Trophoblast cell (in vitro differentiated cells and primary cell): ENCODE measurements around the gene CHCHD6.

Source experiments
- DNase-seq, 2 donors: peaks; one replicate each; pipeline ENCODE4 v3.0.0-alpha.2; 2016
- H2AFZ ChIP-seq: 2 replicates; pipeline ENCODE4 v1.6.1; 2013; ENCODE audit warnings: low read length, moderate library complexity, mild to moderate bottlenecking; ENCODE audit not compliant: insufficient read depth, poor library complexity
- H2AK5ac ChIP-seq: 2 replicates; pipeline ENCODE4 v1.6.1; 2013; ENCODE audit warnings: mild to moderate bottlenecking, low read length
- H2BK120ac ChIP-seq: 2 replicates; pipeline ENCODE4 v1.6.1; 2013; ENCODE audit warnings: low read length, mild to moderate bottlenecking, moderate library complexity; ENCODE audit not compliant: insufficient read depth, poor library complexity
- H2BK12ac ChIP-seq: 2 replicates; pipeline ENCODE4 v1.6.1; 2013; ENCODE audit warnings: mild to moderate bottlenecking, low read length, moderate library complexity
- H2BK5ac ChIP-seq: 2 replicates; pipeline ENCODE4 v1.6.1; 2013; ENCODE audit warnings: low read length, low read depth, moderate library complexity, mild to moderate bottlenecking; ENCODE audit not compliant: poor library complexity
- H3K14ac ChIP-seq: 2 replicates; pipeline ENCODE4 v1.6.1; 2013; ENCODE audit warnings: mild to moderate bottlenecking, low read length
- H3K18ac ChIP-seq: 2 replicates; pipeline ENCODE4 v1.6.1; 2013; ENCODE audit warnings: mild to moderate bottlenecking, low read length
- H3K23ac ChIP-seq: 2 replicates; pipeline ENCODE4 v1.6.1; 2013; ENCODE audit warnings: low read length
- H3K27ac ChIP-seq: 2 replicates; pipeline ENCODE4 v1.5.1; 2013; ENCODE audit warnings: low read depth, mild to moderate bottlenecking, inconsistent platforms, low read length, moderate library complexity
- H3K27me3 ChIP-seq: 2 replicates; pipeline ENCODE4 v1.6.1; 2013; ENCODE audit warnings: inconsistent platforms, mild to moderate bottlenecking, low read length, moderate library complexity; ENCODE audit not compliant: insufficient read depth
- H3K36me3 ChIP-seq, 2 experiments: 1 replicate in 1 of 2; 2 replicates in 1 of 2; pipeline ENCODE4 v1.6.1; 2013; ENCODE audit warnings: low read length in 2 of 2, mild to moderate bottlenecking in 2 of 2, moderate library complexity in 1 of 2; ENCODE audit not compliant: insufficient read depth in 2 of 2, control insufficient read depth in 1 of 2
- H3K4ac ChIP-seq: 2 replicates; pipeline ENCODE4 v1.6.1; 2013; ENCODE audit warnings: low read depth, mild to moderate bottlenecking, low read length, moderate library complexity
- H3K4me1 ChIP-seq, 2 experiments: 1 replicate in 1 of 2; 2 replicates in 1 of 2; pipeline ENCODE4 v1.6.1; 2013; ENCODE audit warnings: low read length in 2 of 2, mild to moderate bottlenecking in 2 of 2, moderate library complexity in 1 of 2; ENCODE audit not compliant: insufficient read depth in 2 of 2, control insufficient read depth in 1 of 2
- H3K4me2 ChIP-seq: 2 replicates; pipeline ENCODE4 v1.6.1; 2013; ENCODE audit warnings: inconsistent platforms, mild to moderate bottlenecking, low read length, moderate library complexity
- H3K4me3 ChIP-seq: 2 replicates; pipeline ENCODE4 v1.5.1; 2013; ENCODE audit warnings: mild to moderate bottlenecking, low read depth, low read length, inconsistent platforms
- H3K79me1 ChIP-seq: one replicate; pipeline ENCODE4 v1.6.1; 2013; ENCODE audit warnings: low read length
- H3K79me2 ChIP-seq: 2 replicates; pipeline ENCODE4 v1.6.1; 2013; ENCODE audit warnings: low read length, mild to moderate bottlenecking; ENCODE audit not compliant: control insufficient read depth, insufficient read depth, poor library complexity
- H3K9ac ChIP-seq: 2 replicates; pipeline ENCODE4 v1.6.1; 2013; ENCODE audit warnings: mild to moderate bottlenecking, low read length
- H3K9me3 ChIP-seq: 2 replicates; pipeline ENCODE4 v1.6.1; 2013; ENCODE audit warnings: low read depth, mild to moderate bottlenecking, control low read depth, inconsistent platforms, low read length; ENCODE audit not compliant: insufficient read depth
- H4K12ac ChIP-seq: 2 replicates; pipeline ENCODE4 v1.6.1; 2013; ENCODE audit warnings: low read depth, mild to moderate bottlenecking, low read length, moderate library complexity
- H4K8ac ChIP-seq: 2 replicates; pipeline ENCODE4 v1.6.1; 2013; ENCODE audit warnings: low read depth, mild to moderate bottlenecking, low read length, moderate library complexity
- H4K91ac ChIP-seq: one replicate; pipeline ENCODE4 v1.6.1; 2013; ENCODE audit warnings: low read depth, mild to moderate bottlenecking, low read length, moderate library complexity
- WGBS: extraction: QIAGEN DNeasy Blood & Tissue Kit; methylation state at CpG from one replicate; pipeline ENCODE4 v1.1.7; 2013; ENCODE audit warnings: missing lambda C conversion rate; ENCODE audit not compliant: insufficient read length, insufficient coverage; ENCODE audit errors: extremely low coverage; 5-methylcytosine and 5-hydroxymethylcytosine counted together

The CHCHD6 gene

DNA sequence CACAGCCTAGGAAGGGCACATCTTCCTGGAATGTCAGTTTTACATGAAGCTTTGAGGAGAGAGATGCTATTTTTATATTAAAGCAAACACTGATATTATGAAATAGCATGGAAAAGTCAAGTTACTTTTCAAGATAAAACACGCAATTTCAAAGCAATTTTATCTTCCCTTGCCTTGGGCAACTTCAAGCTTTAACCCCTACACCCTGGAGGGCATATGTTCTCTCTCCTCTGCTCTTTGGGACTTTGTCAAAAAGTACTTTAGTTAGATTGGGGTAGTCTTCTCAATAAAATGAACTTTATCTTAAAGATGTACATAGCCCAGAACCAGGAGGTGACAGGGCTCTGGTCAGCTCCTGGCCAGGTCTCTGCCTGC lies 192.0 kb downstream of the CHCHD6 start:
- Histone ChIP-seq H3K27ac (no peak overlapping the region), H3K27me3 (no peaks in the 10 kb centered on the region), H3K79me1 (no peaks in the 10 kb centered on the region), H3K36me3 (no peaks in the 10 kb centered on the region), H3K4ac (no peak overlapping the region), H2BK12ac (no peak overlapping the region), H2AK5ac (no peak overlapping the region), H2BK120ac (no peak overlapping the region), H3K4me3 (no peak overlapping the region), H3K9ac (no peak overlapping the region), H3K18ac (no peak overlapping the region), H3K23ac (no peak overlapping the region), H3K79me2 (no peaks in the 10 kb centered on the region), H3K4me2 (no peak overlapping the region), H3K9me3 (no peaks in the 10 kb centered on the region), H3K4me1 (peaks cover 0 to 4% of the 10 kb centered on the region in 2 experiments), H3K14ac (no peak overlapping the region), H2AFZ (no peak overlapping the region), H4K12ac (no peak overlapping the region), H2BK5ac (no peak overlapping the region), H4K91ac (no peak overlapping the region), H4K8ac (no peak overlapping the region)
- peak in 1 of 2 donors; percentile 33 for DNase-seq
- WGBS, result no CpG with 5 or more reads among the region's 1 CpG

DNA sequence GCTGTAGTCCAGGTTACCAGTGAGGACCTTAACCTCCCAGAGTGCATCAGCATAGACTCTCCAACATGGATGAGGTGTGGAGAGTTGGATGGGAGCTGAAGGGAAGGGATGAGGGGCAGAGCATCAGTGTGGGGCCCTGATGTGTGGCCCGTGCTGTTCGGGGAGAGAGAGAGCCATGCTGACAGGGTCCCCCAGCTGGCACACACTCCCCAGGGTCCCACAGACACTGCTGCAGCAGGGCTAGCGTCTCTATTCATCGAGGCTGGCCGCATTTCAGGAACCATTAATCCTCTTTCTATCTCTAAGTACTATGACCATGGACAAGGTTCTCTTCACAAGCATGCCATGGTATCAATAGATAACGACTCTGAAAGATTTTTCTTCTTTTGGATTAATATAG lies 192.9 kb downstream of the CHCHD6 start:
- no peaks in the 10 kb centered on the region for H3K79me2 ChIP-seq
- H4K8ac ChIP-seq, result no peak overlapping the region
- no peak overlapping the region for H4K91ac ChIP-seq
- no CpG with 5 or more reads among the region's 6 CpGs for WGBS
- H2BK120ac ChIP-seq, result no peak overlapping the region
- no peak overlapping the region for H3K27ac ChIP-seq
- no peaks in the 10 kb centered on the region for H3K36me3 ChIP-seq
- H3K79me1 ChIP-seq, result no peaks in the 10 kb centered on the region
- H3K4me2 ChIP-seq, result no peak overlapping the region
- no peak overlapping the region for H2AFZ ChIP-seq
- DNase-seq, result no peak
- no peak overlapping the region for H2BK5ac ChIP-seq
- H3K4ac ChIP-seq, result no peak overlapping the region
- H3K14ac ChIP-seq, result no peak overlapping the region
- no peak overlapping the region for H3K18ac ChIP-seq
- H3K4me3 ChIP-seq, result no peak overlapping the region
- no peak overlapping the region for H2BK12ac ChIP-seq
- no peaks in the 10 kb centered on the region for H3K27me3 ChIP-seq
- no peak overlapping the region for H2AK5ac ChIP-seq
- H3K9me3 ChIP-seq, result no peaks in the 10 kb centered on the region
- no peak overlapping the region for H3K9ac ChIP-seq
- no peak overlapping the region for H3K23ac ChIP-seq
- H4K12ac ChIP-seq, result no peak overlapping the region
- peaks cover 0 to 4% of the 10 kb centered on the region in 2 experiments for H3K4me1 ChIP-seq

DNA sequence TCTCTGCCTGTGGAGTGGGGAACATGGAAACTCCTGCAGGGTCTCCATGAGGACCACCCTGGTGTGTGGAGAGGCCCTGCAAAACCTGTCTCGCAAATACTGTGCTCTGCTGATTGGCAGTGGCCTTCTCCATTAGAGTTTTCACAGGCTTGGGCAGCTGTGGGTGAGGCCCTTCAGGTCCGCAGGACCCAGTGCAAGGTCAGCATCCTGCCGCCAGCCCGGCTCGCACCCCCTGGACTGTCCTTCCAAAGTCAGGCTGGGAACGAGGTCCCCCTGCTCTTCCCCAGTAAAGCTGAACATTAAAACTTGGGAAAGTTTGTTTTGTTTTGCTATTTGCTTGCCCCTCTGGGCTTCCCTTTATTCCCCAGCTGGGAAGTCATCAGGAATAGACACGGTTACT lies 193.9 kb downstream of the CHCHD6 start:
- H3K23ac ChIP-seq, result no peak overlapping the region
- no peak overlapping the region for H2AK5ac ChIP-seq
- no peak overlapping the region for H3K4ac ChIP-seq
- no peaks in the 10 kb centered on the region for H3K36me3 ChIP-seq
- H4K8ac ChIP-seq, result no peak overlapping the region
- H4K91ac ChIP-seq, result no peak overlapping the region
- H2AFZ ChIP-seq, result no peak overlapping the region
- H3K9me3 ChIP-seq, result no peaks in the 10 kb centered on the region
- peaks cover 0 to 4% of the 10 kb centered on the region in 2 experiments for H3K4me1 ChIP-seq
- no peak overlapping the region for H4K12ac ChIP-seq
- H3K9ac ChIP-seq, result no peak overlapping the region
- H3K4me2 ChIP-seq, result no peak overlapping the region
- no peak overlapping the region for H3K4me3 ChIP-seq
- H3K14ac ChIP-seq, result no peak overlapping the region
- H2BK12ac ChIP-seq, result no peak overlapping the region
- no peaks in the 10 kb centered on the region for H3K79me1 ChIP-seq
- DNase-seq, result no peak
- no peak overlapping the region for H2BK120ac ChIP-seq
- H3K27me3 ChIP-seq, result no peaks in the 10 kb centered on the region
- H2BK5ac ChIP-seq, result no peak overlapping the region
- H3K27ac ChIP-seq, result no peak overlapping the region
- H3K18ac ChIP-seq, result no peak overlapping the region
- WGBS, result no CpG with 5 or more reads among the region's 7 CpGs
- no peaks in the 10 kb centered on the region for H3K79me2 ChIP-seq

DNA sequence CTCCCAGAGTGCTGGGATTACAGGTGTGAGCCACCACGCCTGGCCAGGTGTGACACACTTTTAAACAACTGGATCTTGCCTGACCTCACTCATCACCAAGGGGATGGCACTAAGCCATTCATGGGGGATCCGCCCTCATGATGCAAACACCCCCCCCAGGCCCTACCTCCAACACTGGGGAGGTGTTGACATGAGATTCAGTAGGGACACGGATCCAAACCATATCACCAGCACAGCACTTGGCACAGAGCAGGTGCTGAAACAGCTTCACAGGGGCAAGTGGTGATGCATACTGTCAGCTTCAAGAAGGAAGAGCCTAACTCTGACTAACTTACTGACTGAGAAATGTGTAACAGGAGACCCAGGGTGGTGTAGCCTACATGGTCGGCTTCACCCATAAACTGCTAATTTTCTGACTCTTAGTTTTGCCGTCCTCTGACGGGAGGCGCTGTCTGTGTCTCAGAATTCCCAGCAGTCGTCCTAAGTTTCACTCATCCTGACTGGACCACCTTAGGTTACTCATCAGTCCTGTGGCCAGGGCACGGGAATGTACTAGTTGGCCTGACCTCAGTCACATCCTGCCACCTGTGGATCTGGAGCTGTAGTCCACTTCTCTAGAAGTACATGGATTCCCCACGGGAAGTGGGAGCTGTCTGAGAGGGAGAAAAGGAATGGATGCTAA lies 197.0 kb downstream of the CHCHD6 start:
- Histone ChIP-seq H3K4ac (no peak overlapping the region), H3K18ac (no peak overlapping the region), H2BK12ac (no peak overlapping the region), H4K8ac (no peak overlapping the region), H3K27me3 (no peaks in the 10 kb centered on the region), H3K4me2 (no peak overlapping the region), H3K79me1 (no peaks in the 10 kb centered on the region), H3K27ac (no peak overlapping the region), H3K9ac (no peak overlapping the region), H2BK5ac (no peak overlapping the region), H4K12ac (no peak overlapping the region), H2BK120ac (no peak overlapping the region), H2AFZ (no peak overlapping the region), H3K23ac (no peak overlapping the region), H3K9me3 (no peaks in the 10 kb centered on the region), H3K14ac (no peak overlapping the region), H3K36me3 (no peaks in the 10 kb centered on the region), H4K91ac (no peak overlapping the region), H3K4me3 (no peak overlapping the region), H3K4me1 (peaks cover 4% of the 10 kb centered on the region in 2 experiments), H2AK5ac (no peak overlapping the region), H3K79me2 (no peaks in the 10 kb centered on the region)
- no peak for DNase-seq
- no CpG with 5 or more reads among the region's 10 CpGs for WGBS
